ENCODE data around the gene FBRSL1. TPM values are rescaled to one million over a fixed set of nuclear protein-coding genes. Genes with fewer than 3 reads are reported as not detected.

Gene FBRSL1
- total RNA-seq, 1 donor from 2014 or later: 43.8 TPM

GRCh38 chr12:132556801-132557200 lies 66.8 kb downstream of the FBRSL1 start:
- Mint-ChIP-seq H3K9me3 (ENCODE audit: unreplicated experiment) (no peaks in the 10 kb centered on the region), H3K36me3 (ENCODE audit: low read depth, unreplicated experiment) (peaks cover 3% of the 10 kb centered on the region), H3K4me1 (ENCODE audit: low read depth, unreplicated experiment) (no peaks in the 10 kb centered on the region), H3K27me3 (ENCODE audit: low read depth, unreplicated experiment) (peaks cover 6% of the 10 kb centered on the region), H3K27ac (ENCODE audit: unreplicated experiment) (no peak overlapping the region), H3K4me3 (ENCODE audit: unreplicated experiment) (peak overlapping the region; percentile 27)
- Histone ChIP-seq H3K4me3 (ENCODE audit: insufficient read depth, low read depth, low read length) (no peak overlapping the region), H3K27me3 (ENCODE audit: insufficient read depth, low read length) (no peaks in the 10 kb centered on the region), H2AFZ (ENCODE audit: low read depth, low read length) (no peak overlapping the region), H4K20me1 (ENCODE audit: insufficient read depth, low read length) (peaks cover 16% of the 10 kb centered on the region), H3K9me3 (ENCODE audit: insufficient read depth, low read depth, low read length) (no peaks in the 10 kb centered on the region), H3K9ac (ENCODE audit: low read length) (no peak overlapping the region), H3K79me2 (ENCODE audit: insufficient read depth, low read length) (peaks cover 11% of the 10 kb centered on the region), H3K4me2 (ENCODE audit: low read length) (no peak overlapping the region), H3K4me1 (ENCODE audit: insufficient read depth, low read length) (peaks cover 8% of the 10 kb centered on the region), H3K27ac (ENCODE audit: low read depth, low read length) (no peak overlapping the region), H3K36me3 (ENCODE audit: insufficient read depth, low read length) (no peaks in the 10 kb centered on the region)
- no peak for FAIRE-seq
- DNase-seq (ENCODE audit: low read depth): no peak
- no peak for TF ChIP-seq EZH2 (IDR thresholded peaks at IDR 0.05; ENCODE audit: insufficient read depth, low read length)
- TF ChIP-seq, protein P1, sequence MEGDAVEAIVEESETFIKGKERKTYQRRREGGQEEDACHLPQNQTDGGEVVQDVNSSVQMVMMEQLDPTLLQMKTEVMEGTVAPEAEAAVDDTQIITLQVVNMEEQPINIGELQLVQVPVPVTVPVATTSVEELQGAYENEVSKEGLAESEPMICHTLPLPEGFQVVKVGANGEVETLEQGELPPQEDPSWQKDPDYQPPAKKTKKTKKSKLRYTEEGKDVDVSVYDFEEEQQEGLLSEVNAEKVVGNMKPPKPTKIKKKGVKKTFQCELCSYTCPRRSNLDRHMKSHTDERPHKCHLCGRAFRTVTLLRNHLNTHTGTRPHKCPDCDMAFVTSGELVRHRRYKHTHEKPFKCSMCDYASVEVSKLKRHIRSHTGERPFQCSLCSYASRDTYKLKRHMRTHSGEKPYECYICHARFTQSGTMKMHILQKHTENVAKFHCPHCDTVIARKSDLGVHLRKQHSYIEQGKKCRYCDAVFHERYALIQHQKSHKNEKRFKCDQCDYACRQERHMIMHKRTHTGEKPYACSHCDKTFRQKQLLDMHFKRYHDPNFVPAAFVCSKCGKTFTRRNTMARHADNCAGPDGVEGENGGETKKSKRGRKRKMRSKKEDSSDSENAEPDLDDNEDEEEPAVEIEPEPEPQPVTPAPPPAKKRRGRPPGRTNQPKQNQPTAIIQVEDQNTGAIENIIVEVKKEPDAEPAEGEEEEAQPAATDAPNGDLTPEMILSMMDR (IDR thresholded peaks at IDR 0.05; ENCODE audit: insufficient read depth, low read depth, low read length): no peak

DNA sequence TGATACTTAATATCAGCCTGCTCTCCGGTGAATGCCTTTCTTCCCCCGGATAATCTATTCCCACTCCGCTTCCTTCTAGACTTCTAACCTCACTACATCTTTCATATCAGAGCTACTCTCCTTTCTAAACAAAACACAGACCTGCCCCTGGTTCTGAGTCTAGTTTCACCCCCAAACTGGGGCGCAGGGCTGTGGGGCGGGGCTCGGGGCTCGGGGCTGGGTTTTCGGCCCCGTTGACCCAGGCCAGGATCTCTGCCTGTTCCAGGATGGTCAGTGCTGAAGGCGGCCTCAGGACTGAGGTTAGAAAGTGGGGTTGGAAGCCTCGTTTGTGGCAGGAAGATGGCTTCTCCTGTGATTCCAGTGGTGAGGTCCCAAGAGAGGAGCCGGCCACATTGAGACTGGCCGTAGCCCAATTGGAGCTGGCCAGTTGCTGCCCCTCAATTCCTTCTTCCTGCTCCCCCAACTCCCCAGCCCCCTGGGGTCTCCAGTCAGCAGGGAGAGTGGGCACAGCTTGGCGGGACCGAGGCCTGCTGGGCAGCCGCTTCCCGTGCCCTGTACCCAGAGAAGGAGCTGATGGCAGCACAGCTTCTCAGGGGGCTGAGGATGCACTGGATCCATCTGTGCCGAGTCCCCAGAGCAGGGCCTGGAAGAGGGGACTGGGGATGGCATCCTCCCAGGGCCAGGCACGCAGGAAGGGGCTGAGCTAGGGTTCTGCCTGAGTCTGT lies 67.5 kb downstream of the FBRSL1 start:
- H3K4me3 Mint-ChIP-seq (ENCODE audit: unreplicated experiment): peak overlapping the region; percentile 27
- no peaks in the 10 kb centered on the region for H3K9me3 Mint-ChIP-seq (ENCODE audit: unreplicated experiment)

More for the DNA sequence above, 67.5 kb downstream of the FBRSL1 start:
- DNase-seq (ENCODE audit: low read depth) (no peak), FAIRE-seq (no peak)
- H3K27me3 Mint-ChIP-seq (ENCODE audit: low read depth, unreplicated experiment): peaks cover 6% of the 10 kb centered on the region
- H3K27ac Mint-ChIP-seq (ENCODE audit: unreplicated experiment): no peak overlapping the region
- H3K9me3 ChIP-seq (ENCODE audit: insufficient read depth, low read depth, low read length): no peaks in the 10 kb centered on the region
- H3K27me3 ChIP-seq (ENCODE audit: insufficient read depth, low read length): no peaks in the 10 kb centered on the region
- TF ChIP-seq EZH2 (IDR thresholded peaks at IDR 0.05; ENCODE audit: insufficient read depth, low read length): no peak
- TF ChIP-seq, protein P1 (IDR thresholded peaks at IDR 0.05; ENCODE audit: insufficient read depth, low read depth, low read length): no peak
- H3K36me3 Mint-ChIP-seq (ENCODE audit: low read depth, unreplicated experiment): peaks cover 3% of the 10 kb centered on the region
- H2AFZ ChIP-seq (ENCODE audit: low read depth, low read length): no peak overlapping the region
- H3K79me2 ChIP-seq (ENCODE audit: insufficient read depth, low read length): peaks cover 16% of the 10 kb centered on the region
- no peaks in the 10 kb centered on the region for H3K4me1 Mint-ChIP-seq (ENCODE audit: low read depth, unreplicated experiment)
- H3K9ac ChIP-seq (ENCODE audit: low read length): no peak overlapping the region
- no peaks in the 10 kb centered on the region for H3K36me3 ChIP-seq (ENCODE audit: insufficient read depth, low read length)
- H3K4me1 ChIP-seq (ENCODE audit: insufficient read depth, low read length): peaks cover 8% of the 10 kb centered on the region
- H3K4me3 ChIP-seq (ENCODE audit: insufficient read depth, low read depth, low read length): no peak overlapping the region
- H3K27ac ChIP-seq (ENCODE audit: low read depth, low read length): no peak overlapping the region
- H3K4me2 ChIP-seq (ENCODE audit: low read length): no peak overlapping the region
- peaks cover 19% of the 10 kb centered on the region for H4K20me1 ChIP-seq (ENCODE audit: insufficient read depth, low read length)

All from astrocyte (in vitro differentiated cells and primary cell).